GM12865 (cell line): Measurements from ENCODE around the gene LCAT.

ENCODE experiments used
- DNase-seq: peaks from one replicate; pipeline ENCODE4 v3.0.0; 2010; ENCODE audit warnings: low read depth
- H3K4me3 ChIP-seq: 2 replicates; pipeline ENCODE4 v1.5.1; 2011; ENCODE audit warnings: mild to moderate bottlenecking, low read depth, low read length, control low read depth
- CTCF ChIP-seq: IDR thresholded peaks from 2 replicates; pipeline ENCODE4 v1.5.1; 2011; ENCODE audit warnings: low read length, control low read depth, low read depth, inconsistent platforms; ENCODE audit not compliant: insufficient read depth; ENCODE audit errors: missing control alignments

Gene LCAT

GRCh38 chr16:67987460-67988160 is 43.7 kb upstream of the LCAT start:
- no peak for DNase-seq
- no peak for TF ChIP-seq CTCF
- H3K4me3 ChIP-seq = no peak overlapping the region

- no peak for TF ChIP-seq CTCF
- DNase-seq = no peak
- H3K4me3 ChIP-seq = no peak overlapping the region
Observed at GRCh38 chr16:67986949-67987348, 43.0 kb upstream of the LCAT start.

GRCh38 chr16:67982011-67982696 is 38.2 kb upstream of the LCAT start:
- no peak overlapping the region for H3K4me3 ChIP-seq
- no peak for DNase-seq
- no peak for TF ChIP-seq CTCF

GRCh38 chr16:67979955-67980678 is 36.2 kb upstream of the LCAT start, which contains the start of gene DPEP3:
Gene DPEP3 (minus strand): TSS chr16:67980499. CDS start chr16:67980380, 119 bp downstream.
- DNase-seq = no peak
- no peak within 1 kb of the TSS for H3K4me3 ChIP-seq
- no peak for TF ChIP-seq CTCF

GRCh38 chr16:67977469-67978227 is 33.7 kb upstream of the LCAT start:
- no peak overlapping the region for H3K4me3 ChIP-seq
- DNase-seq = no peak
- no peak for TF ChIP-seq CTCF

- DNase-seq = no peak
- no peak overlapping the region for H3K4me3 ChIP-seq
- no peak for TF ChIP-seq CTCF
Observed at GRCh38 chr16:67977005-67977404, 33.1 kb upstream of the LCAT start.
